ENCODE data around the gene SCPEP1.

GRCh38 chr17:57020208-57020607 lies 42.3 kb downstream of the SCPEP1 start:
- TF ChIP-seq EZH2 (IDR thresholded peaks at IDR 0.05; ENCODE audit: insufficient read depth, poor library complexity, severe bottlenecking) (no peak), EZH2phosphoT487 (IDR thresholded peaks at IDR 0.05; ENCODE audit: insufficient read depth, low read depth) (no peak)

Measured in GM23248 (cell line).